Activated naive CD8-positive, alpha-beta T cell treated with anti-CD3 and anti-CD28 coated beads for 36 hours (primary cell): ENCODE measurements around the gene MYO7B. TPM values are rescaled to one million over a fixed set of nuclear protein-coding genes. Genes with fewer than 3 reads are reported as not detected.
"Not testable (repeated sequence)": the region's sequence is repeated elsewhere in the genome, so short reads cannot be mapped to it uniquely, and the experiment has no call there.

Experiments used
- DNase-seq: peaks from one replicate; pipeline ENCODE4 v3.0.0; 2021
- H3K27ac Mint-ChIP-seq: one replicate; pipeline ENCODE4 v1.8.0; 2022; ENCODE audit warnings: mild to moderate bottlenecking, moderate library complexity, mixed read lengths
- H3K27me3 Mint-ChIP-seq: one replicate; pipeline ENCODE4 v1.8.0; 2022; ENCODE audit warnings: mild to moderate bottlenecking, mixed read lengths
- H3K36me3 Mint-ChIP-seq: one replicate; pipeline ENCODE4 v1.8.0; 2021; ENCODE audit warnings: mild to moderate bottlenecking, mixed read lengths
- H3K4me1 Mint-ChIP-seq: one replicate; pipeline ENCODE4 v1.8.0; 2021; ENCODE audit warnings: mixed read lengths
- H3K4me3 Mint-ChIP-seq: one replicate; pipeline ENCODE4 v1.8.0; 2022; ENCODE audit warnings: mild to moderate bottlenecking, moderate library complexity, mixed read lengths
- H3K9me3 Mint-ChIP-seq: one replicate; pipeline ENCODE4 v1.8.0; 2022; ENCODE audit warnings: mixed read lengths
- total RNA-seq, 2 experiments: library from RNA; stranded (reverse); gene quantifications; one replicate each; pipeline ENCODE4 v1.2.3, GENCODE V29; 2021

MYO7B gene
- total RNA-seq, 2 experiments from 2014 or later: 0.62 to 0.88 TPM

DNA sequence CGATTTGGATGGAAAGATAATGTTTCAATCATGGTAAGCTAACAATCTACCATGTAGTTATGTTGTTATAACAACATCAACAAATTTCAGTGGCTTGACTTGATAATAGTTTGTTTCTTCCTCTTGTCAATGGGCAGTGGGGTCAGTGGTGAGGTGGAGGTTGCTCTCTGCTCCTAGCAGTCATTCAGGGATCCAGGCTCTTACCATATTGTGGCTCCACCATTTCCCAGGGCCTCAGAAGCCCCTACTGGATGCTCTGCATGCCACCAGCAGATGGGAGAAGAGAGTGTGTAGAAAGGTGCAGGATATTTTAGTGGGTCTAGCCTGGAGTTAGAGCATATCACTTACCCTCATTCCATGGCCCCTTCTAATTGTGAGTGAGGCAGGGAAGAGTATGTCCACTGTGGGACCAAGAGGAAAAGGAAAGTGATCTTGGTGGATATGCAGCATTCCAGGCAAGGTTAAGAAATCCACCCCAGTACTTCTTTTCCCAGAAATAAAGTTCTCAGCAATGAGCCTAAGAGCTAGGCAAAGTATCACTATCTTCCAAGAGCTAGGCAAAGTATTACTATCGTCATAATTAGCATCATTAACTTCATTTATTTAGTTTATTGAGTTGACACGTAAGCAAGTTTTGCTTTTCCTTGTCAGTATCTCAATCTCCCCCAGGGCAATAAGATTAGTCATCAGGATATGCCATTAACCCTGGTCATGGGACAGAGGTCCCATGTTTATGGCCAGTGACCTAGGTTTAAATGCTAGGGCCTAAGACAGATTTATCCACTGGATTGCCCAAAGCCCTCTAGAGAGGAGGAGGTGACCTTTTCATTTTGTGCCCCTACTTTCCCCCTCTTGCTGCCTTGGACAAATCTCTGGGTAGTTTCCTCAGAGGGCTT is 5.0 kb upstream of the MYO7B start:
- Mint-ChIP-seq H3K4me3 (no peak overlapping the region), H3K9me3 (no peaks in the 10 kb centered on the region), H3K27ac (no peak overlapping the region), H3K36me3 (no peaks in the 10 kb centered on the region), H3K27me3 (no peaks in the 10 kb centered on the region), H3K4me1 (peaks cover 11% of the 10 kb centered on the region)
- DNase-seq: no peak

- Mint-ChIP-seq H3K27me3 (no peaks in the 10 kb centered on the region), H3K27ac (no peak overlapping the region), H3K36me3 (no peaks in the 10 kb centered on the region), H3K4me3 (no peak overlapping the region), H3K4me1 (peaks cover 11% of the 10 kb centered on the region), H3K9me3 (no peaks in the 10 kb centered on the region)
- no peak for DNase-seq
Measured at GRCh38 chr2:127531221-127531648, 4.2 kb upstream of the MYO7B start.

- Mint-ChIP-seq H3K36me3 (no peaks in the 10 kb centered on the region), H3K4me1 (peaks cover 7% of the 10 kb centered on the region), H3K4me3 (no peak overlapping the region), H3K27me3 (no peaks in the 10 kb centered on the region), H3K27ac (no peak overlapping the region), H3K9me3 (no peaks in the 10 kb centered on the region)
- DNase-seq: no peak
Measured at GRCh38 chr2:127532296-127532695, 3.2 kb upstream of the MYO7B start.

DNA sequence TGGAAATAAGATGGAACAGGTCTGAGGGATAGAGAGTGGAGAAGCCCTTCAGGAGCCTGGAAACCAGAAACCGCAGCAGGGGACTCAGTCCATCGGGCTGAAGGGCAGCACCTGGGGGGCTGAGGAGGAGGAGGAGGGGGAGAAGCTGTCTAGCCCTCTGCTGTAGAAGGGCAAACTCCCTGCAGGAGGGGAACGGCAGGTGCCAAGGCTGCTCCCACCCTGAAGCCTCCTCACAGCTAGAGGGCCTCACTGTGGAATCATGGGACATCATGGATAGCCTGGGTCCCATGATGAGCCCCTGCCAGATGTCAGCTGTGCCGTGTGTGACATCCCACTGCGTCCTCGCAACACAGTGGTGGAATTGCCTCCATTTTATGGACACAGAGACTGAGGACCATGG is 435 bp downstream of the MYO7B start:
- H3K36me3 Mint-ChIP-seq: no peaks in the 10 kb centered on the region
- H3K27ac Mint-ChIP-seq: no peak overlapping the region
- no peak for DNase-seq
- H3K4me1 Mint-ChIP-seq: no peaks in the 10 kb centered on the region
- no peak overlapping the region for H3K4me3 Mint-ChIP-seq
- H3K27me3 Mint-ChIP-seq: no peaks in the 10 kb centered on the region
- no peaks in the 10 kb centered on the region for H3K9me3 Mint-ChIP-seq

- Mint-ChIP-seq H3K27ac (no peak overlapping the region), H3K4me3 (no peak overlapping the region), H3K36me3 (no peaks in the 10 kb centered on the region), H3K4me1 (no peaks in the 10 kb centered on the region), H3K9me3 (no peaks in the 10 kb centered on the region), H3K27me3 (no peaks in the 10 kb centered on the region)
- no peak for DNase-seq
Measured at GRCh38 chr2:127536707-127537541, 1.4 kb downstream of the MYO7B start.

DNA sequence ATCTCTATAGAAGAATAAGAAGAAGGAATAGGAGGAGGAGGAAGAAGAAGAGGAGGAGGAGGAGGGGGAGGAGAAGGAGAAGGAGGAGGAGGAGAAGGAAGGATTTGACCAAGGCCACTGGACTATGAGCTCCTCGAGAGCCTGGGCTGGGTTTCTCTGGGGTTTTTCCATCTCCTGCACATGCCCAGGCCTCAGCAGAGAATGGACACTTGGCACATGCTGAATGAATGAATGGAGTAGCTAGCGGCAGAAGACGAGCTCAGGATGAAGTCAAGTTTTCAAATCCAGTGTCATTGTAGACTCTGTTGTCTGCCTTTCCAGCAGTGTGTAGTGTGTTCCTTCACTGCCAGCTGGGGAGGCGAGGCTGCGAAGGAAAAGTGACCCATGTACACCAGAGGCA is 2.2 kb downstream of the MYO7B start:
- Mint-ChIP-seq H3K9me3 (no peaks in the 10 kb centered on the region), H3K4me1 (no peaks in the 10 kb centered on the region)
- no peak for DNase-seq

GRCh38 chr2:127541809-127542208 is 6.3 kb downstream of the MYO7B start:
- no peak for DNase-seq
- Mint-ChIP-seq H3K36me3 (no peaks in the 10 kb centered on the region), H3K27ac (no peak overlapping the region), H3K4me3 (no peak overlapping the region), H3K4me1 (no peaks in the 10 kb centered on the region), H3K9me3 (no peaks in the 10 kb centered on the region), H3K27me3 (peaks cover 4% of the 10 kb centered on the region)

More for the DNA sequence above, 2.2 kb downstream of the MYO7B start:
- peaks cover 4% of the 10 kb centered on the region for H3K27me3 Mint-ChIP-seq
- H3K36me3 Mint-ChIP-seq: no peaks in the 10 kb centered on the region
- no peak overlapping the region for H3K27ac Mint-ChIP-seq
- H3K4me3 Mint-ChIP-seq: no peak overlapping the region

DNA sequence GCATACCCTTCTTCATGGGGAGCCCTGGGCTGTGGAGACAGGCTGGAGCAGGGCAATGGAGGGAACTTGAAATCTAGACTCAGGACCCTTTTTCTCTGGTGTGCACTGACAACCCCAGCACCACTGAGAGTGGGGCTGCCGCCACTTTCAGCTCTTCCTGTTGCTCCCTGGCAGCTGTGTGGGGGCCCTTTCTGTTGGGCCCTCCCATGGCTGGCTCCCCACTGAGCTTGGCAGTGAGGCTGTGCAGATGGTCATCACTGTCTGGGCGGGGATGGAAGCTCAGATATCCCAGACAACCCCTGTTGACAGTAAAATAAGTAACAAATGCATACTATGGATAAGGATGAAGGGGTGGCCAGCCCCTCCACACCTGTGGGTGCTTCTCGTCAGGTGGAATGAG is 6.7 kb downstream of the MYO7B start:
- H3K36me3 Mint-ChIP-seq: no peaks in the 10 kb centered on the region
- DNase-seq: no peak
- H3K27me3 Mint-ChIP-seq: peaks cover 4% of the 10 kb centered on the region
- no peaks in the 10 kb centered on the region for H3K4me1 Mint-ChIP-seq
- no peak overlapping the region for H3K27ac Mint-ChIP-seq
- no peak overlapping the region for H3K4me3 Mint-ChIP-seq
- no peaks in the 10 kb centered on the region for H3K9me3 Mint-ChIP-seq

DNA sequence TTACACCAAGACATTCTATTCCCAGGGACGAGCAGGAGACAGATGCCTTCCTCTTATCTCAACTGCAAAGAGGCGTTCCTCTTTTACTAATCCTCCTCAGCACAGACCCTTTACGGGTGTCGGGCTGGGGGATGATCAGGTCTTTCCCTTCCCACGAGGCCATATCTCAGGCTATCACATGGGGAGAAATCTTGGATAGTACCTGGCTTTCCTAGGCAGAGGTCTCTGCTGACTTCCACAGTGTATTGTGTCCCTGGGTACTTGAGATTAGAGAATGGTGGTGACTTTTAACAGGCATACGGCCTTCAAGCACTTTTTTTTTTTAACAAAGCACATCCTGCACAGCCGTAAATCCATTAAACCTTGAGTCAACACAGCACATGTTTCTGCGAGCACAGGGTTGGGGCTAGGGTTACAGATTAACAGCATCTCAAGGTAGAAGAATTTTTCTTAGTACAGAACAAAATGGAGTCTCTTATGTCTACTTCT is 7.6 kb downstream of the MYO7B start:
- H3K4me1 Mint-ChIP-seq, H3K27me3 Mint-ChIP-seq, H3K9me3 Mint-ChIP-seq, H3K27ac Mint-ChIP-seq, DNase-seq, H3K36me3 Mint-ChIP-seq, H3K4me3 Mint-ChIP-seq: not testable (repeated sequence)

GRCh38 chr2:127545189-127545588 is 9.7 kb downstream of the MYO7B start:
- peaks cover 9% of the 10 kb centered on the region for H3K27me3 Mint-ChIP-seq
- no peak for DNase-seq

GRCh38 chr2:127545796-127546195 is 10.3 kb downstream of the MYO7B start:
- Mint-ChIP-seq H3K27me3 (peaks cover 9% of the 10 kb centered on the region), H3K36me3 (no peaks in the 10 kb centered on the region), H3K4me1 (no peaks in the 10 kb centered on the region), H3K4me3 (no peak overlapping the region), H3K9me3 (no peaks in the 10 kb centered on the region), H3K27ac (no peak overlapping the region)
- DNase-seq: no peak

More at GRCh38 chr2:127545189-127545588, 9.7 kb downstream of the MYO7B start:
- H3K4me1 Mint-ChIP-seq: no peaks in the 10 kb centered on the region
- H3K36me3 Mint-ChIP-seq: no peaks in the 10 kb centered on the region
- no peak overlapping the region for H3K4me3 Mint-ChIP-seq
- H3K27ac Mint-ChIP-seq: no peak overlapping the region
- no peaks in the 10 kb centered on the region for H3K9me3 Mint-ChIP-seq

DNA sequence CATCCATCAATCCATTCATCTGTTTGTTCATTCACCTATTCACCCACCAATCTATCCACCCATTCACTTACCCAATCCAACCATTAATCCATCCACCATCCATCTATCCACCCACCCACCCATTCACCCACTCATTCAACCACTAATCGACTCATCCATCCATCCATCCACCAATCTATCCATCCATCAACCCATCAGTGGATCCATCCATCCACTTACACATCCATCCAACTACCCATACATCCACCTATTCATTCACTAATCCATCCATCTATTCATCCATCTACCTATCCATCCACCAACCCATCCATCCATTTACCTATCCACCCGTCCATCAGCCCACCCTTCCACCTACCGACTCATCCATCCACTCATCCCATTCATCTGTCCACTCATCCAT is 11.3 kb downstream of the MYO7B start:
- H3K27me3 Mint-ChIP-seq: peaks cover 9% of the 10 kb centered on the region
- H3K27ac Mint-ChIP-seq: no peak overlapping the region
- H3K4me1 Mint-ChIP-seq: no peaks in the 10 kb centered on the region
- no peak overlapping the region for H3K4me3 Mint-ChIP-seq
- no peak for DNase-seq
- no peaks in the 10 kb centered on the region for H3K36me3 Mint-ChIP-seq
- H3K9me3 Mint-ChIP-seq: no peaks in the 10 kb centered on the region

DNA sequence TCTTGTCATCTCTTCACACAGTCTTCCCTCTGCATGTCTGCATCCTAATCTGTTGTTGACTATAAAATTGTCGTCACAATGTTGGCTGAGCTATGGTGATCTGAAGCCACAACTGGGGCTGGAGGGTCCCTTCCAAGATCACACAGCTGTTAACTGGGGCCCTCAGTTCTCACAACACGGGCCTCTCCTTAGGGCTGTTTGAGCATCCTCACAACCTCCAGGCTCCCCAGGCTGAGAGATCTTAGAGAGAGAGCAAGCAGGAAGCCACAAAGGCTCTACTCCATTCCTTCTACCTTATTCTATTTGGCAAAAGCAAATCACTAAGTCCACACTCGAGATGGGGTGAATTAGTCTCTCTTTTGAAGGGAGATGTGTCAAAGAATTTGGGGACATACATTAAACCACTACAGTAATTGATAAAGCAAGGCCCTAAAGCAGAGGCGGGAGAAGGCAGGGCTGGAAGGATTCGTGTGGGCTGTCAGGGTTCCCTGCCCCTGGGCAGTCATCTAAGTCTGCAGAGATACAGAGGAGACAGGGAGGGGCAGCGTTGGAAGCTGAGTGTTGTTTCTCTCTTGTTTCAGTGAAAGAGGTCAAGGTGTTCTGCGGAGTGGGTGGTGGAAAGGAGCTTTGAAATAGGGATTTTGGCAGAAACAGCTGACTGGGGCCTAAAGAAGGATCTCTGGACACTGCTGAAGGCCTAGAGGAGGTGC is 15.9 kb downstream of the MYO7B start:
- no peak for DNase-seq
- H3K4me1 Mint-ChIP-seq: no peaks in the 10 kb centered on the region
- peaks cover 9% of the 10 kb centered on the region for H3K9me3 Mint-ChIP-seq
- H3K27me3 Mint-ChIP-seq: peaks cover 9% of the 10 kb centered on the region
- no peak overlapping the region for H3K4me3 Mint-ChIP-seq
- H3K36me3 Mint-ChIP-seq: no peaks in the 10 kb centered on the region
- no peak overlapping the region for H3K27ac Mint-ChIP-seq

DNA sequence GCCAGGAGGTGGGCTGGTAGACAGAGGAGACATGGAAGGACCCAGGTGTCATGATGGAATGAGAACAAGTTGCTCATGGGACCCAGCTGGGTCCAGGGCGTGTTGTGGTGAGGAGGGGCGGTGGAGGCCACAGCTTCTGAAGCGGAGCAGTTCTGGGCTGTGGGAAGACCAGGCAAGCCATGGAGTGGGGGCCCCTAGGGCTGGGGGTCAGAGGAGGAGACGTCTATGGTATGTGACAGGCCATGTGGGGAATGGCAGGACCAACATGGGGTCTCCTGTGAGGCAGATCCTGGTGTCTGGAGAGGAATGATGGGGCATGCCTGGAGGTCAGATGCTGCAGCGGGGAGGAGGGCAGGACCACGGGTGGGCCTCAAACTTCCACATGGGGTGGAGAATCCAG is 16.9 kb downstream of the MYO7B start:
- H3K4me1 Mint-ChIP-seq: no peaks in the 10 kb centered on the region

DNA sequence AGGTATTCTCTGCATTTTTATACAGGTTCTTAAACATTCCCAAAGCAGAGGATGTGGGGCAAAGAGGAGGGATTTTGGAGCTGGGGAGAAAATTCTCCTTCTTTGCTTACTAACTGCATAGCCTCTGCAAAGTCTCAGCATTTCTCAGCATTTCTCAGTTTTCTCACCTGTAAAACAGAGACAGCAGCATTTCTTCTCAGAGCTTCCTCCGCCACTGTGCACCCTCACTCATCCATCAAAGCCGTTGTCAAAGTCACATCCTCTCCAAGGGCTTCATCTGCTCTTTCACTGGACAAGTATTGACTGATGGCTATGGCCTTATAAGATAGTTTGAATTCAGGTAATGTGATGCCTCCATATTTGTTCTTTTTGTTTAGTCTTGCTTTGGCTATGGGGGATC is 17.4 kb downstream of the MYO7B start:
- no peak for DNase-seq
- H3K27ac Mint-ChIP-seq: no peak overlapping the region
- no peak overlapping the region for H3K4me3 Mint-ChIP-seq
- no peaks in the 10 kb centered on the region for H3K4me1 Mint-ChIP-seq
- peaks cover 16% of the 10 kb centered on the region for H3K9me3 Mint-ChIP-seq
- peaks cover 4% of the 10 kb centered on the region for H3K36me3 Mint-ChIP-seq
- H3K27me3 Mint-ChIP-seq: peaks cover 14% of the 10 kb centered on the region

More for the DNA sequence above, 16.9 kb downstream of the MYO7B start:
- Mint-ChIP-seq H3K36me3 (peaks cover 4% of the 10 kb centered on the region), H3K9me3 (peaks cover 16% of the 10 kb centered on the region), H3K27ac (no peak overlapping the region), H3K4me3 (no peak overlapping the region), H3K27me3 (peaks cover 14% of the 10 kb centered on the region)
- DNase-seq: no peak
